Measurements from ENCODE around the gene RPTOR. TPM values are rescaled to one million over a fixed set of nuclear protein-coding genes. Genes with fewer than 3 reads are reported as not detected.

Gene RPTOR
- total RNA-seq, 2 experiments from 2014 or later, result 32.4 to 35.4 TPM

GRCh38 chr17:80705988-80706387, 161.3 kb downstream of the RPTOR start:
- peaks cover 43% of the 10 kb centered on the region for H3K4me1 Mint-ChIP-seq (ENCODE audit: low read depth)
- no peaks in the 10 kb centered on the region for H3K27me3 Mint-ChIP-seq (ENCODE audit: low read depth)
- CTCF ChIA-PET, result interaction anchor here (0.6 to 1.3 kb wide), 2 partner anchors 15 to 51 kb away, joined by 3 read pairs; no protein-coding TSS in a partner anchor
- H3K36me3 Mint-ChIP-seq (ENCODE audit: low read depth), result peaks cover 23% of the 10 kb centered on the region
- intact Hi-C loops (cut with micrococcal nuclease), result no loop called here
- no peak for DNase-seq
- H3K27ac Mint-ChIP-seq, result no peak overlapping the region
- H3K4me3 Mint-ChIP-seq, result no peak overlapping the region
- no peaks in the 10 kb centered on the region for H3K9me3 Mint-ChIP-seq

GRCh38 chr17:80706463-80706867, 161.8 kb downstream of the RPTOR start:
- CTCF ChIA-PET, result interaction anchor here (0.6 to 1.3 kb wide), 3 partner anchors 15 to 691 kb away, joined by 3 to 4 read pairs (median 3); no protein-coding TSS in a partner anchor
- H3K27ac Mint-ChIP-seq, result no peak overlapping the region

GRCh38 chr17:80708480-80708879, 163.8 kb downstream of the RPTOR start:
- no peak for DNase-seq
- intact Hi-C loops (cut with micrococcal nuclease), result no loop called here
- H3K9me3 Mint-ChIP-seq, result no peaks in the 10 kb centered on the region
- peaks cover 24% of the 10 kb centered on the region for H3K36me3 Mint-ChIP-seq (ENCODE audit: low read depth)
- no peaks in the 10 kb centered on the region for H3K27me3 Mint-ChIP-seq (ENCODE audit: low read depth)
- CTCF ChIA-PET, result no interaction called here
- no peak overlapping the region for H3K27ac Mint-ChIP-seq
- H3K4me1 Mint-ChIP-seq (ENCODE audit: low read depth), result peaks cover 38% of the 10 kb centered on the region
- no peak overlapping the region for H3K4me3 Mint-ChIP-seq

More at GRCh38 chr17:80706463-80706867, 161.8 kb downstream of the RPTOR start:
- Mint-ChIP-seq H3K36me3 (ENCODE audit: low read depth) (peaks cover 26% of the 10 kb centered on the region), H3K4me1 (ENCODE audit: low read depth) (peaks cover 46% of the 10 kb centered on the region), H3K9me3 (no peaks in the 10 kb centered on the region), H3K4me3 (no peak overlapping the region), H3K27me3 (ENCODE audit: low read depth) (no peaks in the 10 kb centered on the region)
- intact Hi-C loops (cut with micrococcal nuclease), result no loop called here
- no peak for DNase-seq

GRCh38 chr17:80709090-80709695, 164.6 kb downstream of the RPTOR start:
- peaks cover 31% of the 10 kb centered on the region for H3K4me1 Mint-ChIP-seq (ENCODE audit: low read depth)
- H3K27ac Mint-ChIP-seq, result no peak overlapping the region
- no peak for DNase-seq
- CTCF ChIA-PET, result no interaction called here
- no peak overlapping the region for H3K4me3 Mint-ChIP-seq
- intact Hi-C loops (cut with micrococcal nuclease), result no loop called here
- H3K9me3 Mint-ChIP-seq, result no peaks in the 10 kb centered on the region
- H3K36me3 Mint-ChIP-seq (ENCODE audit: low read depth), result peaks cover 20% of the 10 kb centered on the region
- H3K27me3 Mint-ChIP-seq (ENCODE audit: low read depth), result no peaks in the 10 kb centered on the region

GRCh38 chr17:80710714-80711302, 166.2 kb downstream of the RPTOR start:
- Mint-ChIP-seq H3K4me1 (ENCODE audit: low read depth) (peaks cover 18% of the 10 kb centered on the region), H3K27me3 (ENCODE audit: low read depth) (no peaks in the 10 kb centered on the region), H3K9me3 (no peaks in the 10 kb centered on the region), H3K36me3 (ENCODE audit: low read depth) (peaks cover 20% of the 10 kb centered on the region), H3K27ac (no peak overlapping the region), H3K4me3 (no peak overlapping the region)
- CTCF ChIA-PET, result no interaction called here
- DNase-seq, result no peak
- intact Hi-C loops (cut with micrococcal nuclease), result no loop called here

- H3K27ac Mint-ChIP-seq, result no peak overlapping the region
- no peak overlapping the region for H3K4me3 Mint-ChIP-seq
- peaks cover 16% of the 10 kb centered on the region for H3K4me1 Mint-ChIP-seq (ENCODE audit: low read depth)
- no peaks in the 10 kb centered on the region for H3K9me3 Mint-ChIP-seq
- no peaks in the 10 kb centered on the region for H3K27me3 Mint-ChIP-seq (ENCODE audit: low read depth)
- intact Hi-C loops (cut with micrococcal nuclease), result no loop called here
- DNase-seq, result no peak
- CTCF ChIA-PET, result no interaction called here
- peaks cover 19% of the 10 kb centered on the region for H3K36me3 Mint-ChIP-seq (ENCODE audit: low read depth)
Observed at GRCh38 chr17:80712089-80712488, 167.5 kb downstream of the RPTOR start.

GRCh38 chr17:80712606-80713005, 168.0 kb downstream of the RPTOR start:
- intact Hi-C loops (cut with micrococcal nuclease), result no loop called here
- H3K27ac Mint-ChIP-seq, result no peak overlapping the region
- no peaks in the 10 kb centered on the region for H3K27me3 Mint-ChIP-seq (ENCODE audit: low read depth)
- no peaks in the 10 kb centered on the region for H3K9me3 Mint-ChIP-seq
- H3K4me1 Mint-ChIP-seq (ENCODE audit: low read depth), result peaks cover 16% of the 10 kb centered on the region
- CTCF ChIA-PET, result no interaction called here
- no peak overlapping the region for H3K4me3 Mint-ChIP-seq
- no peak for DNase-seq
- H3K36me3 Mint-ChIP-seq (ENCODE audit: low read depth), result peaks cover 17% of the 10 kb centered on the region

GRCh38 chr17:80716986-80717719, 172.5 kb downstream of the RPTOR start:
- H3K36me3 Mint-ChIP-seq (ENCODE audit: low read depth), result peaks cover 2% of the 10 kb centered on the region
- intact Hi-C loops (cut with micrococcal nuclease), result no loop called here
- CTCF ChIA-PET, result no interaction called here
- H3K27me3 Mint-ChIP-seq (ENCODE audit: low read depth), result no peaks in the 10 kb centered on the region
- no peak overlapping the region for H3K4me3 Mint-ChIP-seq
- H3K27ac Mint-ChIP-seq, result no peak overlapping the region
- no peak for DNase-seq
- H3K9me3 Mint-ChIP-seq, result no peaks in the 10 kb centered on the region
- peaks cover 36% of the 10 kb centered on the region for H3K4me1 Mint-ChIP-seq (ENCODE audit: low read depth)

- CTCF ChIA-PET, result no interaction called here
- Mint-ChIP-seq H3K4me3 (no peak overlapping the region), H3K27me3 (ENCODE audit: low read depth) (no peaks in the 10 kb centered on the region), H3K4me1 (ENCODE audit: low read depth) (peaks cover 38% of the 10 kb centered on the region), H3K36me3 (ENCODE audit: low read depth) (peaks cover 2% of the 10 kb centered on the region), H3K27ac (no peak overlapping the region), H3K9me3 (no peaks in the 10 kb centered on the region)
- no peak for DNase-seq
- intact Hi-C loops (cut with micrococcal nuclease), result no loop called here
Observed at GRCh38 chr17:80717720-80718083, 173.1 kb downstream of the RPTOR start.

- CTCF ChIA-PET, result no interaction called here
- no peak for DNase-seq
- Mint-ChIP-seq H3K9me3 (no peaks in the 10 kb centered on the region), H3K27ac (no peak overlapping the region), H3K4me3 (no peak overlapping the region), H3K4me1 (ENCODE audit: low read depth) (peaks cover 35% of the 10 kb centered on the region), H3K27me3 (ENCODE audit: low read depth) (no peaks in the 10 kb centered on the region), H3K36me3 (ENCODE audit: low read depth) (peaks cover 2% of the 10 kb centered on the region)
- intact Hi-C loops (cut with micrococcal nuclease), result no loop called here
Observed at GRCh38 chr17:80718428-80718827, 173.8 kb downstream of the RPTOR start.

GRCh38 chr17:80719449-80719848, 174.8 kb downstream of the RPTOR start:
- Mint-ChIP-seq H3K27me3 (ENCODE audit: low read depth) (no peaks in the 10 kb centered on the region), H3K27ac (no peak overlapping the region), H3K4me1 (ENCODE audit: low read depth) (peaks cover 35% of the 10 kb centered on the region), H3K9me3 (no peaks in the 10 kb centered on the region), H3K36me3 (ENCODE audit: low read depth) (peaks cover 2% of the 10 kb centered on the region), H3K4me3 (no peak overlapping the region)
- DNase-seq, result no peak
- CTCF ChIA-PET, result no interaction called here
- intact Hi-C loops (cut with micrococcal nuclease), result no loop called here

- Mint-ChIP-seq H3K36me3 (ENCODE audit: low read depth) (no peaks in the 10 kb centered on the region), H3K27ac (peak overlapping the region; percentile 79), H3K27me3 (ENCODE audit: low read depth) (no peaks in the 10 kb centered on the region), H3K9me3 (no peaks in the 10 kb centered on the region), H3K4me3 (peak overlapping the region; percentile 20), H3K4me1 (ENCODE audit: low read depth) (peaks cover 35% of the 10 kb centered on the region)
- CTCF ChIA-PET, result no interaction called here
- peak; percentile 81 for DNase-seq
- intact Hi-C loops (cut with micrococcal nuclease), result no loop called here
Observed at GRCh38 chr17:80720610-80721577, 176.3 kb downstream of the RPTOR start.

Measured in activated naive CD4-positive, alpha-beta T cell treated with anti-CD3 and anti-CD28 coated beads for 36 hours (primary cell).